Kidney epithelial cell (primary cell): ENCODE data around the gene SYNE2. TPM values are rescaled to one million over a fixed set of nuclear protein-coding genes. Genes with fewer than 3 reads are reported as not detected.

Experiments used
- DNase-seq: peaks from one replicate; pipeline ENCODE4 v3.0.0-alpha.2; 2010; ENCODE audit warnings: low read depth
- H3K27me3 ChIP-seq: 2 replicates; pipeline ENCODE4 v1.6.0; 2011; ENCODE audit warnings: low read length; ENCODE audit not compliant: control insufficient read depth, insufficient read depth
- H3K36me3 ChIP-seq: 2 replicates; pipeline ENCODE4 v1.5.1; 2011; ENCODE audit warnings: low read length; ENCODE audit not compliant: control insufficient read depth, insufficient read depth
- H3K4me3 ChIP-seq: 2 replicates; pipeline ENCODE4 v1.5.1; 2011; ENCODE audit warnings: low read depth, mild to moderate bottlenecking, control low read depth, low read length
- total RNA-seq: library from RNA; depleted of rRNA; stranded (reverse); fragments of >200 nt; gene quantifications from 2 replicates; pipeline ENCODE4 v1.2.3, GENCODE V29; 2015
- TF ChIP-seq, protein P1 (sequence below): IDR thresholded peaks from 2 replicates; pipeline ENCODE4 v1.5.1; 2011; ENCODE audit warnings: mild to moderate bottlenecking, moderate library complexity, low read length, control low read depth, inconsistent platforms; ENCODE audit not compliant: insufficient read depth, poor library complexity, severe bottlenecking

SYNE2 gene
- total RNA-seq, 1 donor from 2014 or later: 35.7 TPM

DNA sequence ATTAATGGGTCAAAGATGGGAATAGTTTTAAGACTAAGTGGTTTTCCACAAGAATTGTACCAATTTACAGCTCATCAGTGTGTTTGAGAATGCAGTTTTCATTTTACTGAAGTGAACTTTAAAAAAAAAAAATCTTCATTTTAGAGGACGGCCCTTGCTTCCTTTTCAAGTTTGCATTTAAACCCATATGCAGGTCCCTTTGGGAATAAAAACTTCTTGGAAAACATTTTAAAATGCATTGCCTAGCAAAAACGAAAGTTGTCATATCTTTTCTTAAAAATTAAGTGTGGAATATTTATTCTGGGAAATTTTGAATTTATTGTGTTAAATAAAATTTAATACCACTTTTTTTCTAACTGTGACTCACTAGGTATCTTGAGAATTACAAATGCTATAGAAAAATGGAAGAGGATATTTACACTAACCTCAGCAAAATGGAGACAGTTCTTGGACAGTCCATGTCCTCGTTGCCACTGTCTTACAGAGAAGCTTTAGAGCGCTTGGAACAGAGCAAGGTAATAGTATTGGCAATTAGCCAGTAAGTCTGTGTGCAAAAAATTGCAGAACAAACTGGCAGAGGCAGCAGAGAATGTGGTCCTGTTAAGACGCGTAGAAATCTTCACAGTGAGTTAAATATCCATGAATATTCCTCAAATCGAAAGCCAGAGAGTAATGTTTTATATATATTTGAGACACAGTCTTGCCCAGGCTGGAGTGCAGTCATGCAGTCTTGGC, 209.7 kb downstream of the SYNE2 start:
- H3K4me3 ChIP-seq: no peak overlapping the region

DNA sequence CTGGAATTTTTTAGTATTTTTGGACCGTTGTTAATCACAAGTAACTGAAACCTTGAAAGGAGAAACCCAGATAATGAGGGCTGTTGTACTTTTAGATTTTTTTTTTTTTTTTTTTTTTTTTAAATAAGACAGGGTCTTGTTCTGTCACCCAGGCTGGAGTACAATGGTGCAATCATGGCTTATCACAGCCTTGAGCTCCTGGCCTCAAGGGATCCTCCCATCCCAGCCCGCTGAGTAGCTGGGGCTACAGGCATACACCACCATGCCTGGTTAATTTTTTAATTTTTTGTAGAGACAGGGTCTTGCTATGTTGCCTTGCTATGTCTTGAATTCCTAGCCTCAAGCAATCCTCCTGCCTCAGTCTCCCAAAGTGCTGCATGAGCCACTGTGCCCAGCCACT, 211.6 kb downstream of the SYNE2 start:
- H3K36me3 ChIP-seq: peaks cover 1% of the 10 kb centered on the region
- no peak overlapping the region for H3K4me3 ChIP-seq
- no peak for DNase-seq
- no peaks in the 10 kb centered on the region for H3K27me3 ChIP-seq
- TF ChIP-seq, protein P1, sequence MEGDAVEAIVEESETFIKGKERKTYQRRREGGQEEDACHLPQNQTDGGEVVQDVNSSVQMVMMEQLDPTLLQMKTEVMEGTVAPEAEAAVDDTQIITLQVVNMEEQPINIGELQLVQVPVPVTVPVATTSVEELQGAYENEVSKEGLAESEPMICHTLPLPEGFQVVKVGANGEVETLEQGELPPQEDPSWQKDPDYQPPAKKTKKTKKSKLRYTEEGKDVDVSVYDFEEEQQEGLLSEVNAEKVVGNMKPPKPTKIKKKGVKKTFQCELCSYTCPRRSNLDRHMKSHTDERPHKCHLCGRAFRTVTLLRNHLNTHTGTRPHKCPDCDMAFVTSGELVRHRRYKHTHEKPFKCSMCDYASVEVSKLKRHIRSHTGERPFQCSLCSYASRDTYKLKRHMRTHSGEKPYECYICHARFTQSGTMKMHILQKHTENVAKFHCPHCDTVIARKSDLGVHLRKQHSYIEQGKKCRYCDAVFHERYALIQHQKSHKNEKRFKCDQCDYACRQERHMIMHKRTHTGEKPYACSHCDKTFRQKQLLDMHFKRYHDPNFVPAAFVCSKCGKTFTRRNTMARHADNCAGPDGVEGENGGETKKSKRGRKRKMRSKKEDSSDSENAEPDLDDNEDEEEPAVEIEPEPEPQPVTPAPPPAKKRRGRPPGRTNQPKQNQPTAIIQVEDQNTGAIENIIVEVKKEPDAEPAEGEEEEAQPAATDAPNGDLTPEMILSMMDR: no peak

More for the DNA sequence above, 209.7 kb downstream of the SYNE2 start:
- Histone ChIP-seq H3K27me3 (no peaks in the 10 kb centered on the region), H3K36me3 (peaks cover 1% of the 10 kb centered on the region)
- TF ChIP-seq, protein P1: no peak
- DNase-seq: no peak

DNA sequence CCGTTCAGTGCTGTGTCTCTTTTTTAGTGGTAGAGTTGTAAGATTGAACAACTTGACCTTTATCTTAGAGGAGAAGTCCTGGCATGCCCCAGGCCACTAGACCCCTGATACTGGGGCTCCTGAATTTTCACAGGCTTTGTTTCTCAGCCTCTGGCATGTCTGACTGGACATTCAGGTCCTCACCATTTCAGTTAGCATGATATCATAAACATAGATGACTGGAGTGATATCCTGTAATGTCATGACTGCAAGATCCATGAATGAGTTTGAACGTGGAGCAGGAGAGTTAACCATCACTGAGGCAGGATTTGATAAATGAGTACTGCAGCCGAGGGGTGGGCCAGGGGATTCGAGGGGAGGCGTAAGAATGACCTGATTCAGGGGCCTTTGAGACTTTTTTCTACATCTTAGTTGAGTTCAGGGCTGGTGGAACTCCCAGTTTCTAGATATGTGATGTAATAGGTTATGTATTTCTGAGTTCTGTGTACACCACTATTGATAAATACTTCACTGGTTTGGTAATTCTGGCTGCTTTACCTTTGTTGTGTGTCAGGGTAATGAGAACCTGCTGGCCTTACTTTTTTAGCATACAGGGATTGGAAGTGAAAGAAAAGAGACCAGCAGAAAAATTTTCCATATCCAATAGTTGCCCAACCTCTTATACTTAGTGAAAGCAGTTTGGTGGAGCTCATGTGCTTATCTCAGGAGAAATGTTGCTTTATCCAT, 217.0 kb downstream of the SYNE2 start:
- no peak for DNase-seq
- H3K36me3 ChIP-seq: no peaks in the 10 kb centered on the region
- TF ChIP-seq, protein P1: no peak

DNA sequence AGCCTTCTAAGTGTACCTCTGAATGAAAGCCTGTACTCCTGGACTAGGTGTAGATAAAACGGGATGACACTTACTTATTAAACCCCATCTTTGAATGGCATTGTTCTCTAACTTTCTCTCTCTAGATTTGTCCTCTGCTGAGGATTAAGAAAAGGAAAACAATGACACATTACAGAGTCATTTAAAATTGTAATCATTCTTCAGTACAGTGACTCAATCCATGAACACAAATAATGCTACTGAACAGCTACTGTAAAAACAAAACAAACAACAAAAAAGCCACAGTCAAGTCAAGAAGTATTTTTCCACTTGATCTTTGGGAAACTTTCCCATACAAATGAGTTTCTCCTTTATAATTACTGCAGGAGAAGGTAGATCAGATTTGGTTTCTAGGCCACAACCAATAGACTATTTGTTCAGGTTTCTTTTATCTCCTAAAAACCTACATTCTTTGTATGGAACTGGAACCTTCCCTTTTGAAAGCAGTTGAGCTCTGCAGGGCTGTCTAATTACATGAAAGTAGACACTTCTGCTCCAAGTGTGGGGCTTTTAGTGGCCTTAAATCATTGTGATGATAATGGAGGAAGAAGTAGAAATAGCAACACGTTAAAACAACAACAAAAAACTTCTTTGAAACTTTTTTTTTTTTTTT, 222.3 kb downstream of the SYNE2 start:
- no peaks in the 10 kb centered on the region for H3K27me3 ChIP-seq
- DNase-seq: no peak
- TF ChIP-seq, protein P1: no peak
- H3K36me3 ChIP-seq: no peaks in the 10 kb centered on the region
- no peak overlapping the region for H3K4me3 ChIP-seq

More for the DNA sequence above, 217.0 kb downstream of the SYNE2 start:
- Histone ChIP-seq H3K27me3 (no peaks in the 10 kb centered on the region), H3K4me3 (no peak overlapping the region)

DNA sequence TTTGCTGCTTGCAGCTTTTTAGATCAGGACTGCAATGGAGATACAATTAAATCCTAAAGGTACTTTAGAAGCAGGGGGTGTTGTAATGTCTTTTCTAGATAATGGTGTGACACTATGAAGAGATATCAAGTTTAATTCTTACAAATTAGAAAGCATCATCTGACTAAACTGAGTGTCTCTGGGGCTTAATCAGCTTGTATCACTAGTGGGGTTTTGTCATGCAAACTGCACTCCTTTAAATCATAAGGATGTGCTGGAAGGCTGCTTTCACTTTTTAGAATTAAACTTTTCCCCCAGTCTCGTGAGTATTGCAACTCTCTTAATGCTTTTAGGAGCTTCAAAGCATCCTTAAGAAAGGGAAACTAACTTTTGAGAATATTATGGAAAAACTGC, 222.8 kb downstream of the SYNE2 start:
- no peaks in the 10 kb centered on the region for H3K27me3 ChIP-seq
- peaks cover 1% of the 10 kb centered on the region for H3K36me3 ChIP-seq
- DNase-seq: no peak
- TF ChIP-seq, protein P1: no peak
- H3K4me3 ChIP-seq: no peak overlapping the region
